Stimulated activated CD8-positive, alpha-beta memory T cell treated with anti-CD3 and anti-CD28 coated beads, Interleukin-4, amount 100 ng/mL, for 1 hour (primary cell): ENCODE results near the gene NEK6.

Experiments
- DNase-seq, 2 donors: peaks; one replicate each; pipeline ENCODE4 v3.0.0-alpha.2; 2020; ENCODE audit warnings: low read depth in 2 of 2, low spot score in 1 of 2

Gene NEK6

GRCh38 chr9:124351672-124352468 lies 94.1 kb downstream of the NEK6 start:
- DNase-seq, result no peak

GRCh38 chr9:124352616-124353015 lies 94.9 kb downstream of the NEK6 start:
- DNase-seq, result no peak

- DNase-seq, result no peak
Measured at GRCh38 chr9:124353166-124353768, 95.5 kb downstream of the NEK6 start.

- DNase-seq, result no peak
Measured at GRCh38 chr9:124353811-124354274, 96.1 kb downstream of the NEK6 start.

- no peak for DNase-seq
Measured at GRCh38 chr9:124354346-124355038, 96.7 kb downstream of the NEK6 start.

- DNase-seq, result no peak
Measured at GRCh38 chr9:124355039-124355940, 97.5 kb downstream of the NEK6 start.

- no peak for DNase-seq
Measured at GRCh38 chr9:124355941-124356744, 98.4 kb downstream of the NEK6 start.

- no peak for DNase-seq
Measured at GRCh38 chr9:124356745-124357390, 99.1 kb downstream of the NEK6 start.

GRCh38 chr9:124357721-124358361 lies 100.1 kb downstream of the NEK6 start:
- no peak for DNase-seq

GRCh38 chr9:124358631-124359030 lies 100.9 kb downstream of the NEK6 start:
- DNase-seq, result no peak

GRCh38 chr9:124359426-124359825 lies 101.7 kb downstream of the NEK6 start:
- DNase-seq, result no peak

- no peak for DNase-seq
Measured at GRCh38 chr9:124359855-124360678, 102.3 kb downstream of the NEK6 start.

- no peak for DNase-seq
Measured at GRCh38 chr9:124361128-124361527, 103.4 kb downstream of the NEK6 start.

GRCh38 chr9:124363326-124364096 lies 105.8 kb downstream of the NEK6 start:
- no peak for DNase-seq

- DNase-seq, result no peak
Measured at GRCh38 chr9:124364141-124364540, 106.4 kb downstream of the NEK6 start.

GRCh38 chr9:124365036-124365435 lies 107.3 kb downstream of the NEK6 start:
- no peak for DNase-seq

- no peak for DNase-seq
Measured at GRCh38 chr9:124366476-124367220, 108.9 kb downstream of the NEK6 start.
